A549 (cell line): ENCODE measurements around the gene AFF2.

Experiments
- JUN ChIP-seq, 2 experiments: fragments of >200 bp; sonication (Bioruptor Twin); formaldehyde crosslinking; IDR thresholded peaks; 2 replicates in 1 of 2; 3 replicates in 1 of 2; pipeline ENCODE4 v1.6.1; 2016 to 2017
- TF ChIP-seq, protein P1 (sequence below): IDR thresholded peaks from 2 replicates; pipeline ENCODE4 v1.6.1; 2012

DNA sequence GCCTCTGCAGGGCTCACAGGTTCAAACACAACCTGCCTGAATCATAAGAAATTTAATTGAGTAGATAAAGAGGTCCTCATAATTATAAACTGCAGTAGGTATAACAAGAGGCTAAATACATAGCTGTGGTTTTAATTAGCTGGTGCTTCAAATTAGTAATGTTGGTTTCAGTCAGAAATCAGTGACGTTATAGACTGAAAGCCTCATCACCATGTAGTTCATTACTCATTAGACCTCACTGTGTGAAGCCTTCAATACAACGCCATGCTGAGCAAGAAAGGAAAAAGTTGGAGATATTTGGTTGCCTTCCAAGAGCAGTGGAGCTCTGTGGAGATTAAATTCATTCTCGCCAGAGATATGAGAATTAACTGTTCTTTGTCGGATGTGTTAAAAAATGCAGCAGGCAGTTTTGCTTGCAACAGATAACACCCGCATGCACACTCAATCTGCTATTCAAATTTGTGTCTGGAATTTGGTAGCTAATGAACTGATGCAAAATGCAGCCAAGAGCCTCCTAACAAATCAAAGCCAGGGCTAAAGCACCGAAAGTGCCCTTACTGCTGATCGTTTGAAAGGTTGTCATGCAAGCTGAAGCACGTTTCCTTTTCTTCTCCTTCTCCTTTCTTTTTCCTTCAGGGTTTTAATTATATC lies 148.9 kb downstream of the AFF2 start:
- TF ChIP-seq JUN (IDR thresholded peaks at IDR 0.05), result no peak
- TF ChIP-seq, protein P1, sequence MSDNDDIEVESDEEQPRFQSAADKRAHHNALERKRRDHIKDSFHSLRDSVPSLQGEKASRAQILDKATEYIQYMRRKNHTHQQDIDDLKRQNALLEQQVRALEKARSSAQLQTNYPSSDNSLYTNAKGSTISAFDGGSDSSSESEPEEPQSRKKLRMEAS, result no peak
